Trophoblast cell (in vitro differentiated cells and primary cell): ENCODE data around the gene BTBD9.
A peak's percentile ranks its signal among the peaks of the same experiment; 100 is the strongest.

Experiments used
- DNase-seq, 2 donors: peaks; one replicate each; pipeline ENCODE4 v3.0.0-alpha.2; 2016
- H2AFZ ChIP-seq: 2 replicates; pipeline ENCODE4 v1.6.1; 2013; ENCODE audit warnings: low read length, moderate library complexity, mild to moderate bottlenecking; ENCODE audit not compliant: insufficient read depth, poor library complexity
- H2AK5ac ChIP-seq: 2 replicates; pipeline ENCODE4 v1.6.1; 2013; ENCODE audit warnings: mild to moderate bottlenecking, low read length
- H2BK120ac ChIP-seq: 2 replicates; pipeline ENCODE4 v1.6.1; 2013; ENCODE audit warnings: low read length, mild to moderate bottlenecking, moderate library complexity; ENCODE audit not compliant: insufficient read depth, poor library complexity
- H2BK12ac ChIP-seq: 2 replicates; pipeline ENCODE4 v1.6.1; 2013; ENCODE audit warnings: mild to moderate bottlenecking, low read length, moderate library complexity
- H2BK5ac ChIP-seq: 2 replicates; pipeline ENCODE4 v1.6.1; 2013; ENCODE audit warnings: low read length, low read depth, moderate library complexity, mild to moderate bottlenecking; ENCODE audit not compliant: poor library complexity
- H3K14ac ChIP-seq: 2 replicates; pipeline ENCODE4 v1.6.1; 2013; ENCODE audit warnings: mild to moderate bottlenecking, low read length
- H3K18ac ChIP-seq: 2 replicates; pipeline ENCODE4 v1.6.1; 2013; ENCODE audit warnings: mild to moderate bottlenecking, low read length
- H3K23ac ChIP-seq: 2 replicates; pipeline ENCODE4 v1.6.1; 2013; ENCODE audit warnings: low read length
- H3K27ac ChIP-seq: 2 replicates; pipeline ENCODE4 v1.5.1; 2013; ENCODE audit warnings: low read depth, mild to moderate bottlenecking, inconsistent platforms, low read length, moderate library complexity
- H3K27me3 ChIP-seq: 2 replicates; pipeline ENCODE4 v1.6.1; 2013; ENCODE audit warnings: inconsistent platforms, mild to moderate bottlenecking, low read length, moderate library complexity; ENCODE audit not compliant: insufficient read depth
- H3K36me3 ChIP-seq, 2 experiments: 1 replicate in 1 of 2; 2 replicates in 1 of 2; pipeline ENCODE4 v1.6.1; 2013; ENCODE audit warnings: low read length in 2 of 2, mild to moderate bottlenecking in 2 of 2, moderate library complexity in 1 of 2; ENCODE audit not compliant: insufficient read depth in 2 of 2, control insufficient read depth in 1 of 2
- H3K4ac ChIP-seq: 2 replicates; pipeline ENCODE4 v1.6.1; 2013; ENCODE audit warnings: low read depth, mild to moderate bottlenecking, low read length, moderate library complexity
- H3K4me1 ChIP-seq, 2 experiments: 1 replicate in 1 of 2; 2 replicates in 1 of 2; pipeline ENCODE4 v1.6.1; 2013; ENCODE audit warnings: low read length in 2 of 2, mild to moderate bottlenecking in 2 of 2, moderate library complexity in 1 of 2; ENCODE audit not compliant: insufficient read depth in 2 of 2, control insufficient read depth in 1 of 2
- H3K4me2 ChIP-seq: 2 replicates; pipeline ENCODE4 v1.6.1; 2013; ENCODE audit warnings: inconsistent platforms, mild to moderate bottlenecking, low read length, moderate library complexity
- H3K4me3 ChIP-seq: 2 replicates; pipeline ENCODE4 v1.5.1; 2013; ENCODE audit warnings: mild to moderate bottlenecking, low read depth, low read length, inconsistent platforms
- H3K79me1 ChIP-seq: one replicate; pipeline ENCODE4 v1.6.1; 2013; ENCODE audit warnings: low read length
- H3K79me2 ChIP-seq: 2 replicates; pipeline ENCODE4 v1.6.1; 2013; ENCODE audit warnings: low read length, mild to moderate bottlenecking; ENCODE audit not compliant: control insufficient read depth, insufficient read depth, poor library complexity
- H3K9ac ChIP-seq: 2 replicates; pipeline ENCODE4 v1.6.1; 2013; ENCODE audit warnings: mild to moderate bottlenecking, low read length
- H3K9me3 ChIP-seq: 2 replicates; pipeline ENCODE4 v1.6.1; 2013; ENCODE audit warnings: low read depth, mild to moderate bottlenecking, control low read depth, inconsistent platforms, low read length; ENCODE audit not compliant: insufficient read depth
- H4K12ac ChIP-seq: 2 replicates; pipeline ENCODE4 v1.6.1; 2013; ENCODE audit warnings: low read depth, mild to moderate bottlenecking, low read length, moderate library complexity
- H4K8ac ChIP-seq: 2 replicates; pipeline ENCODE4 v1.6.1; 2013; ENCODE audit warnings: low read depth, mild to moderate bottlenecking, low read length, moderate library complexity
- H4K91ac ChIP-seq: one replicate; pipeline ENCODE4 v1.6.1; 2013; ENCODE audit warnings: low read depth, mild to moderate bottlenecking, low read length, moderate library complexity
- WGBS: extraction: QIAGEN DNeasy Blood & Tissue Kit; methylation state at CpG from one replicate; pipeline ENCODE4 v1.1.7; 2013; ENCODE audit warnings: missing lambda C conversion rate; ENCODE audit not compliant: insufficient read length, insufficient coverage; ENCODE audit errors: extremely low coverage; 5-methylcytosine and 5-hydroxymethylcytosine counted together

BTBD9 gene

GRCh38 chr6:38578075-38578474 lies 61.7 kb downstream of the BTBD9 start:
- Histone ChIP-seq H3K27ac (no peak overlapping the region), H3K9me3 (no peaks in the 10 kb centered on the region), H2BK12ac (no peak overlapping the region), H2BK5ac (no peak overlapping the region), H3K18ac (no peak overlapping the region), H3K14ac (no peak overlapping the region), H4K8ac (no peak overlapping the region), H2AFZ (no peak overlapping the region), H4K12ac (no peak overlapping the region), H4K91ac (no peak overlapping the region), H3K4me2 (no peak overlapping the region), H3K79me1 (no peaks in the 10 kb centered on the region), H3K23ac (no peak overlapping the region), H3K36me3 (no peaks in the 10 kb centered on the region), H3K4ac (no peak overlapping the region), H3K4me3 (no peak overlapping the region), H3K27me3 (no peaks in the 10 kb centered on the region), H2BK120ac (no peak overlapping the region), H3K9ac (no peak overlapping the region), H3K4me1 (no peaks in the 10 kb centered on the region), H2AK5ac (no peak overlapping the region), H3K79me2 (no peaks in the 10 kb centered on the region)
- WGBS = no CpG with 5 or more reads among the region's 6 CpGs
- DNase-seq = no peak

GRCh38 chr6:38577492-38577891 lies 62.2 kb downstream of the BTBD9 start:
- no peak overlapping the region for H3K27ac ChIP-seq
- no peaks in the 10 kb centered on the region for H3K79me2 ChIP-seq
- H3K9me3 ChIP-seq = no peaks in the 10 kb centered on the region
- WGBS = no CpG with 5 or more reads among the region's 2 CpGs
- H2BK120ac ChIP-seq = no peak overlapping the region
- no peak overlapping the region for H3K23ac ChIP-seq
- H3K4me1 ChIP-seq = no peaks in the 10 kb centered on the region
- H3K79me1 ChIP-seq = no peaks in the 10 kb centered on the region
- no peak for DNase-seq
- no peak overlapping the region for H3K18ac ChIP-seq
- no peak overlapping the region for H4K8ac ChIP-seq
- H3K36me3 ChIP-seq = no peaks in the 10 kb centered on the region
- H4K12ac ChIP-seq = no peak overlapping the region
- H2AK5ac ChIP-seq = no peak overlapping the region
- H3K4me3 ChIP-seq = no peak overlapping the region
- H2AFZ ChIP-seq = no peak overlapping the region
- H3K14ac ChIP-seq = no peak overlapping the region
- H3K4ac ChIP-seq = no peak overlapping the region
- H4K91ac ChIP-seq = no peak overlapping the region
- no peaks in the 10 kb centered on the region for H3K27me3 ChIP-seq
- no peak overlapping the region for H3K9ac ChIP-seq
- H2BK5ac ChIP-seq = no peak overlapping the region
- H3K4me2 ChIP-seq = no peak overlapping the region
- H2BK12ac ChIP-seq = no peak overlapping the region

GRCh38 chr6:38573801-38574395 lies 65.8 kb downstream of the BTBD9 start:
- Histone ChIP-seq H2BK12ac (no peak overlapping the region), H3K27ac (no peak overlapping the region), H3K4me2 (no peak overlapping the region), H3K9ac (no peak overlapping the region), H4K12ac (no peak overlapping the region), H3K9me3 (no peaks in the 10 kb centered on the region), H4K8ac (no peak overlapping the region), H2AFZ (no peak overlapping the region), H3K36me3 (no peaks in the 10 kb centered on the region), H3K14ac (no peak overlapping the region), H3K18ac (no peak overlapping the region), H4K91ac (no peak overlapping the region), H3K4me1 (no peaks in the 10 kb centered on the region), H2BK5ac (no peak overlapping the region), H3K23ac (no peak overlapping the region), H3K79me2 (no peaks in the 10 kb centered on the region), H3K27me3 (no peaks in the 10 kb centered on the region), H3K4ac (no peak overlapping the region), H2AK5ac (no peak overlapping the region), H3K79me1 (no peaks in the 10 kb centered on the region), H3K4me3 (no peak overlapping the region), H2BK120ac (no peak overlapping the region)
- DNase-seq = peak; percentile 41 to 90
- no CpG with 5 or more reads among the region's 6 CpGs for WGBS

GRCh38 chr6:38572186-38572813 lies 67.4 kb downstream of the BTBD9 start:
- Histone ChIP-seq H4K12ac (no peak overlapping the region), H3K4me1 (no peaks in the 10 kb centered on the region), H3K36me3 (no peaks in the 10 kb centered on the region), H3K18ac (no peak overlapping the region), H3K27me3 (no peaks in the 10 kb centered on the region), H3K4ac (no peak overlapping the region), H2BK5ac (no peak overlapping the region), H3K27ac (no peak overlapping the region), H3K14ac (no peak overlapping the region), H2BK120ac (no peak overlapping the region), H3K9ac (no peak overlapping the region), H3K9me3 (no peaks in the 10 kb centered on the region), H3K4me2 (no peak overlapping the region), H3K4me3 (no peak overlapping the region), H2AK5ac (no peak overlapping the region), H2AFZ (no peak overlapping the region), H2BK12ac (no peak overlapping the region), H3K23ac (no peak overlapping the region), H4K8ac (no peak overlapping the region), H4K91ac (no peak overlapping the region), H3K79me1 (no peaks in the 10 kb centered on the region), H3K79me2 (no peaks in the 10 kb centered on the region)
- no peak for DNase-seq
- WGBS = no CpG with 5 or more reads among the region's 3 CpGs
